ENCODE measurements around the gene SYNGR2. TPM values are rescaled to one million over a fixed set of nuclear protein-coding genes. Genes with fewer than 3 reads are reported as not detected.

The SYNGR2 gene
- polyA plus RNA-seq, 3 donors = 270 to 402 (median 350) TPM

- no peak overlapping the region for H3K4me3 ChIP-seq (replicated peaks in 1 of 3; ENCODE audit: low read depth in 2 of 3, low read length in 3 of 3)
- H3K27me3 ChIP-seq (ENCODE audit: control insufficient read depth in 2 of 2, insufficient read depth in 2 of 2, low read length in 2 of 2) = no peaks in the 10 kb centered on the region
- peaks cover under 1% of the 10 kb centered on the region for H4K20me1 ChIP-seq (ENCODE audit: insufficient read depth, low read length)
- Mint-ChIP-seq H3K4me1 (peaks cover 73% of the 10 kb centered on the region), H3K27me3 (ENCODE audit: low read depth in 3 of 3) (no peaks in the 10 kb centered on the region), H3K9me3 (peaks cover 0 to 3% (median 0%) of the 10 kb centered on the region in 7 donors), H3K4me3 (no peak overlapping the region), H3K27ac (no peak overlapping the region), H3K36me3 (peaks cover 34 to 48% of the 10 kb centered on the region in 2 donors)
- peaks cover 25% of the 10 kb centered on the region for H3K79me2 ChIP-seq (ENCODE audit: insufficient read depth, low read length)
- peak overlapping the region; percentile 6 for H3K4me2 ChIP-seq (replicated peaks; ENCODE audit: extremely low read depth, low read length, poor library complexity, severe bottlenecking)
- peaks cover 61 to 69% of the 10 kb centered on the region in 2 donors for H3K4me1 ChIP-seq (ENCODE audit: control insufficient read depth in 1 of 2, insufficient read depth in 2 of 2, low read length in 2 of 2)
- TF ChIP-seq CTCF (IDR thresholded peaks at IDR 0.05) = peak; percentile 94
- no peak overlapping the region for H2AFZ ChIP-seq (ENCODE audit: insufficient read depth, low read depth, low read length, poor library complexity, severe bottlenecking)
- H3K27ac ChIP-seq (ENCODE audit: low read depth in 1 of 2, low read length in 2 of 2) = no peak overlapping the region
- peaks cover 3 to 7% of the 10 kb centered on the region in 2 donors for H3K36me3 ChIP-seq (replicated peaks in 1 of 2; ENCODE audit: control insufficient read depth in 1 of 2, insufficient read depth in 2 of 2, low read length in 2 of 2)
- 11% methylated on average over 9 of the region's 14 CpGs for WGBS (ENCODE audit: insufficient coverage)
- H3K9ac ChIP-seq (ENCODE audit: insufficient read depth, low read length, poor library complexity, severe bottlenecking) = no peak overlapping the region
- intact Hi-C loops (cut with micrococcal nuclease) = loop anchor here in 1 of 2 donors (5.0 kb wide), 1 partner anchor 64 kb away; no protein-coding TSS in a partner anchor
- H3K9me3 ChIP-seq (replicated peaks in 1 of 2; ENCODE audit: control insufficient read depth in 1 of 2, insufficient read depth in 1 of 2, low read length in 2 of 2) = no peaks in the 10 kb centered on the region
- DNase-seq = peak; percentile 69 to 78 (median 71)
Measured at GRCh38 chr17:78176548-78177025, 8.2 kb downstream of the SYNGR2 start.

- Mint-ChIP-seq H3K9me3 (peaks cover 0 to 2% (median 0%) of the 10 kb centered on the region in 7 donors), H3K27ac (peak overlapping the region; percentile 57 to 87 (median 84))
- peak overlapping the region in 1 of 2 donors; percentile 15 for H3K27ac ChIP-seq (ENCODE audit: low read depth in 1 of 2, low read length in 2 of 2)
Measured at GRCh38 chr17:78179372-78179771, 11.0 kb downstream of the SYNGR2 start.

More at GRCh38 chr17:78179372-78179771, 11.0 kb downstream of the SYNGR2 start:
- Histone ChIP-seq H3K4me2 (replicated peaks; ENCODE audit: extremely low read depth, low read length, poor library complexity, severe bottlenecking) (no peak overlapping the region), H3K27me3 (ENCODE audit: control insufficient read depth in 2 of 2, insufficient read depth in 2 of 2, low read length in 2 of 2) (no peaks in the 10 kb centered on the region), H4K20me1 (ENCODE audit: insufficient read depth, low read length) (no peaks in the 10 kb centered on the region), H3K36me3 (replicated peaks in 1 of 2; ENCODE audit: control insufficient read depth in 1 of 2, insufficient read depth in 2 of 2, low read length in 2 of 2) (peaks cover 0 to 4% of the 10 kb centered on the region in 2 donors), H3K9me3 (replicated peaks in 1 of 2; ENCODE audit: control insufficient read depth in 1 of 2, insufficient read depth in 1 of 2, low read length in 2 of 2) (no peaks in the 10 kb centered on the region), H3K4me3 (replicated peaks in 1 of 3; ENCODE audit: low read depth in 2 of 3, low read length in 3 of 3) (no peak overlapping the region), H3K9ac (ENCODE audit: insufficient read depth, low read length, poor library complexity, severe bottlenecking) (no peak overlapping the region), H3K4me1 (ENCODE audit: control insufficient read depth in 1 of 2, insufficient read depth in 2 of 2, low read length in 2 of 2) (peaks cover 33 to 41% of the 10 kb centered on the region in 2 donors), H2AFZ (ENCODE audit: insufficient read depth, low read depth, low read length, poor library complexity, severe bottlenecking) (no peak overlapping the region), H3K79me2 (ENCODE audit: insufficient read depth, low read length) (peaks cover 34% of the 10 kb centered on the region)
- WGBS (ENCODE audit: insufficient coverage) = 97% methylated on average over 10 of the region's 17 CpGs
- Mint-ChIP-seq H3K4me3 (no peak overlapping the region), H3K36me3 (peaks cover 22 to 48% of the 10 kb centered on the region in 2 donors), H3K4me1 (peaks cover 46% of the 10 kb centered on the region), H3K27me3 (ENCODE audit: low read depth in 3 of 3) (no peaks in the 10 kb centered on the region)
- TF ChIP-seq CTCF (IDR thresholded peaks at IDR 0.05) = no peak
- intact Hi-C loops (cut with micrococcal nuclease) = loop anchor here in 1 of 2 donors (5.0 kb wide), 1 partner anchor 67 kb away; no protein-coding TSS in a partner anchor
- DNase-seq = peak; percentile 52 to 82 (median 61)

Data from CD14-positive monocyte (primary cell).